Natural killer cell treated with Interleukin-12 subunit alpha and Interleukin-12 subunit beta and Interleukin-15 and Interleukin-18, amount 100 ng/mL, for 72 hours (primary cell): ENCODE results near the gene GSS. TPM values are rescaled to one million over a fixed set of nuclear protein-coding genes. Genes with fewer than 3 reads are reported as not detected.

Experiments
- ATAC-seq, 2 donors: fragments of 150-1000 bp; cut with Tn5 transposase in 1 of 2; sonication (Bioruptor Pico), chemical (Tn5 transposase) in 1 of 2; 2 replicates each; pipeline ENCODE4 v1.10.0; 2021
- DNase-seq: peaks from one replicate; pipeline ENCODE4 v3.0.0; 2022; ENCODE audit warnings: low spot score
- H3K27ac Mint-ChIP-seq, 2 donors: 1 replicate in 1 of 2; 2 replicates in 1 of 2; pipeline ENCODE4 v1.8.0; 2022; ENCODE audit warnings: mixed read lengths in 2 of 2, mild to moderate bottlenecking in 1 of 2, moderate library complexity in 1 of 2
- H3K27me3 Mint-ChIP-seq, 2 donors: 1 replicate in 1 of 2; 2 replicates in 1 of 2; pipeline ENCODE4 v1.8.0; 2022; ENCODE audit warnings: mixed read lengths in 2 of 2
- H3K36me3 Mint-ChIP-seq: one replicate; pipeline ENCODE4 v1.8.0; 2022; ENCODE audit warnings: mixed read lengths
- H3K4me1 Mint-ChIP-seq, 2 donors: 1 replicate in 1 of 2; 2 replicates in 1 of 2; pipeline ENCODE4 v1.8.0; 2022; ENCODE audit warnings: low read depth in 2 of 2, mixed read lengths in 2 of 2, mild to moderate bottlenecking in 1 of 2
- H3K4me3 Mint-ChIP-seq: one replicate; pipeline ENCODE4 v1.8.0; 2022; ENCODE audit warnings: mixed read lengths
- H3K9me3 Mint-ChIP-seq: 2 replicates; pipeline ENCODE4 v1.8.0; 2022; ENCODE audit warnings: mixed read lengths
- total RNA-seq, 2 donors: library from RNA; stranded (reverse); gene quantifications; one replicate each; pipeline ENCODE4 v1.2.3, GENCODE V29; 2022

The GSS gene
- total RNA-seq, 2 donors from 2014 or later: 53.3 to 71.3 TPM

DNA sequence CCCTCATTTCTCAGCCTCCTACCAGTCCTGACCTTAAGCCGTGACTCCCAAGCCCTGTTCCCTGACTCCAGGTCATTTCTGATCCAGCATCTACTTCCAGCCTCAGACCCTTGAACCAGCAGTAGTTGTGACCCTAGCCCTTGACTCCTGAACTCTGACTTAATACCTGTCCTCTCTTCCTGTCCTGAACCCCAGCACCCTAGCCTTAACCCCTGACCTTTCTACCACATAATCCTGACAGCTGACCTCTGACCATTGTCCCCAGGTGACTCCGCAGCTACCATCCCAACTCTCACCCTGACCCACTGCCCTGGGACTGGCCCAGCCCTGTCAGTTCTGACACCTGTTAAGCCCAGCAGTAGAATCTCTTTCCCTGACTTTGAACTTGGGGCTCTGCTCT lies 42.2 kb upstream of the GSS start:
- Mint-ChIP-seq H3K4me3 (no peak overlapping the region), H3K4me1 (peaks cover 5 to 8% of the 10 kb centered on the region in 2 donors), H3K27ac (peak overlapping the region in 1 of 2 donors; percentile 68), H3K36me3 (no peaks in the 10 kb centered on the region), H3K9me3 (no peaks in the 10 kb centered on the region), H3K27me3 (no peaks in the 10 kb centered on the region)
- ATAC-seq (no peak), DNase-seq (no peak)

DNA sequence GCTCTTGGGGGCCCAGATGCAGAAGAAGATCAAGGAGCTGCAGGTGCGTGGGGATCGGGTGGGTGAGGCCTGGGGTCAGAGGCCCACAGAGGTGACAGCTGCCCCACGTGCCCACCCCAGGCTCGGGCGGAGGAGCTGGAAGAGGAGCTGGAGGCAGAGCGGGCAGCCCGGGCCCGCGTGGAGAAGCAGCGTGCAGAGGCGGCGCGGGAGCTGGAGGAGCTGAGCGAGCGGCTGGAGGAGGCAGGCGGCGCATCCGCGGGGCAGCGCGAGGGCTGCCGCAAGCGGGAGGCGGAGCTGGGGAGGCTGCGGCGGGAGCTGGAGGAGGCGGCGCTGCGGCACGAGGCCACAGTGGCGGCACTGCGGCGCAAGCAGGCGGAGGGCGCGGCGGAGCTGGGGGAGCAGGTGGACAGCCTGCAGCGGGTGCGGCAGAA lies 41.5 kb upstream of the GSS start:
- Mint-ChIP-seq H3K9me3 (no peaks in the 10 kb centered on the region), H3K27me3 (no peaks in the 10 kb centered on the region), H3K4me1 (peaks cover 5 to 8% of the 10 kb centered on the region in 2 donors), H3K4me3 (no peak overlapping the region), H3K36me3 (no peaks in the 10 kb centered on the region), H3K27ac (no peak overlapping the region)
- DNase-seq (no peak), ATAC-seq (peak in 1 of 2 donors; percentile 9)

DNA sequence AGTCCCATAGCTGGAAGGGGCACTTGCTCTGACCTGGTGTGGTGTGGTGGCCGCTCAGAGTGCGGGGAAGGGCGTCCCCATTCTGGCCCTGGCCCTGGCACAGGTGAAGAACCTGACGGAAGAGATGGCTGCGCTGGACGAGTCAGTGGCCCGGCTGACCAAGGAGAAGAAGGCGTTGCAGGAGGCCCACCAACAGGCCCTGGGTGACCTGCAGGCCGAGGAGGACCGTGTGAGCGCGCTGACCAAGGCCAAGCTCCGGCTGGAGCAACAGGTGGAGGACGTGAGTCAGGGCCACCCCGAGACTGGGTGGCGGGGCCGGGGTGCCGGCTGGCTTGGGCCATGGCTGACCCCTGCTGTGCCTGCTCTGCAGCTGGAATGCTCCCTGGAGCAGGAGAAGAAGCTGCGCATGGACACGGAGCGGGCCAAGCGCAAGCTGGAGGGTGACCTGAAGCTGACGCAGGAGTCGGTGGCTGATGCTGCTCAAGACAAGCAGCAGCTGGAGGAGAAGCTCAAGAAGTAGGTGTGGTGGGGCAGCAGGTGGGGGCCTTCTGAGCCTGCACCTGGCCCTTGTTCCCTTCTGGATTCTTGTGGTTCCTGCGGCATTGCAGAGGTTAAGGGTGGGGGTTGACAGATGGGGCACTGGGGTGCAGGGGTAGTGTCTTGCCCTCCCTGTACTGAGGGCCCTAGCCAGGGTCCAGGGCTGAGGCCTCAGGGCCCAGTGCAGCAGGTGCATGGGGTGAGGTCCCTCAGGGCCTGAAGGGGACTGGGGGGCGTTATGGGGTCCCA lies 40.8 kb upstream of the GSS start:
- Mint-ChIP-seq H3K4me3 (no peak overlapping the region), H3K9me3 (no peaks in the 10 kb centered on the region)

DNA sequence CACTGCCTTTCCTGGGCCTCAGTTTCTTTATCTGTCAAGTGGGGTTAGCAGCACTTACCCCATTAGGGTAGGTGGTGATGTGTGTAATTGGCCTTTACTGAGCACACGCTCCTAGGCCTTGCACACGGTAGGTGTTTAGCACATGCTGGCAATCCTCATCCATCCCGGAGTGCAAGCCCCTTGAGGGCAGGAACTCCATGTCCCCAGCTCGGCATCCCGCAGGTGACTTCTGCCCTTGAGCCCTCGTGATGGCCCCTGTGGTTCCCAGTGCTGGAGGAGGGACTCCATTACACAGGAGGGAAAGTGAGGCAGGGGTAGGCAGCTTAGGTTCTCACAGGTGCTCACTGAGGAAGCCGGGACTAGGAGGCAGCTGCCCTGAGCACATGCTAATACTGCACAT lies 40.1 kb upstream of the GSS start:
- ATAC-seq: no peak
- no peaks in the 10 kb centered on the region for H3K27me3 Mint-ChIP-seq
- H3K36me3 Mint-ChIP-seq: no peaks in the 10 kb centered on the region

More for the DNA sequence above, 40.8 kb upstream of the GSS start:
- Mint-ChIP-seq H3K4me1 (peaks cover 5 to 8% of the 10 kb centered on the region in 2 donors), H3K36me3 (no peaks in the 10 kb centered on the region), H3K27me3 (no peaks in the 10 kb centered on the region), H3K27ac (no peak overlapping the region)
- DNase-seq (no peak), ATAC-seq (no peak)

DNA sequence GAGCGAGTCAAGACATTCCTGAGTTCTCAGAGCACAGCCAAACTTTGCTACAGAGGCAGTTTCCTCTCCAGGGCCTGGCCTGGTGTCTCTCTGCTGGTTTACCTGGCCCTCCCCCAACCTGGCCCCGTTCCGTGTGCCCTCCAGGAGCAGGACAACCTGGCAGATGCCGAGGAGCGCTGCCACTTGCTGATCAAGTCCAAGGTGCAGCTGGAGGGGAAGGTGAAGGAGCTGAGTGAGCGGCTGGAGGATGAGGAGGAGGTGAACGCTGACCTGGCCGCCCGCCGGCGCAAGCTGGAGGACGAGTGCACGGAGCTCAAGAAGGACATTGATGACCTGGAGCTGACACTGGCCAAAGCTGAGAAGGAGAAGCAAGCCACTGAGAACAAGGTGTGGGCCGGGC lies 39.6 kb upstream of the GSS start:
- Mint-ChIP-seq H3K4me1 (peaks cover 5 to 8% of the 10 kb centered on the region in 2 donors), H3K27ac (no peak overlapping the region), H3K9me3 (no peaks in the 10 kb centered on the region), H3K27me3 (no peaks in the 10 kb centered on the region), H3K36me3 (no peaks in the 10 kb centered on the region), H3K4me3 (no peak overlapping the region)
- ATAC-seq (no peak), DNase-seq (no peak)

More for the DNA sequence above, 40.1 kb upstream of the GSS start:
- no peaks in the 10 kb centered on the region for H3K9me3 Mint-ChIP-seq
- H3K4me3 Mint-ChIP-seq: no peak overlapping the region
- peaks cover 5 to 8% of the 10 kb centered on the region in 2 donors for H3K4me1 Mint-ChIP-seq
- no peak for DNase-seq
- H3K27ac Mint-ChIP-seq: no peak overlapping the region

DNA sequence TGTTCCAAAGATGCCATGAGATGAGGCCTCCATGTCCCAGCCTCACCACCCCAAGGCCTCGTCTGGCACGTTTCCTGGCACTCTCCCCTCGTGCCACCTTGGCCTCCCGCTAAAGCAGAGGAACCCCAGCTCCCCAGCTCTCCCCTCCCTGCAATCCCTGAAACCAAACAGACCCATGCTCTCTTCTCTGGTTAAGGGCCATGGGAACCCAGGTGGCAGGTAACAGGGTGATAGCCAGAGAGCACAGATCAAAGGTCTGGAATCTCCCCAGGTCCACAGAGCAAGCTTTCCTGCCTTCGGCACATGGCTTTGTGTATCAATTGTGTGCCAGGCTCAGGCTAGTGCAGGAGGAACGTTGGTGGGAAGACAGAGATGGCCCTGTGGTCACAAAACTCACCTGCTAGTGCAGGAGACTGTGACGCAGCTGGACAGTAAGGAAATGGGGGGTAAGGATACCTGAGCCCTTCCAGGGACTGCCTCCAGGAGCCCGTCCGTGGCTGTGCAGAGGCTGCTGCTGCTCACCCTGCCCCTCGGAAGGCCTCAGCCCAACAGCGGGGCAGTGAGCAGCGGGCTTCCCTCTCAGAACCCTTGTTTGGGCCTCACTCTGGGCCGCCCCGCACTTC lies 39.0 kb upstream of the GSS start:
- Mint-ChIP-seq H3K4me1 (peaks cover 5 to 8% of the 10 kb centered on the region in 2 donors), H3K4me3 (no peak overlapping the region), H3K27me3 (no peaks in the 10 kb centered on the region), H3K27ac (no peak overlapping the region), H3K36me3 (no peaks in the 10 kb centered on the region), H3K9me3 (no peaks in the 10 kb centered on the region)
- DNase-seq (no peak), ATAC-seq (no peak)

DNA sequence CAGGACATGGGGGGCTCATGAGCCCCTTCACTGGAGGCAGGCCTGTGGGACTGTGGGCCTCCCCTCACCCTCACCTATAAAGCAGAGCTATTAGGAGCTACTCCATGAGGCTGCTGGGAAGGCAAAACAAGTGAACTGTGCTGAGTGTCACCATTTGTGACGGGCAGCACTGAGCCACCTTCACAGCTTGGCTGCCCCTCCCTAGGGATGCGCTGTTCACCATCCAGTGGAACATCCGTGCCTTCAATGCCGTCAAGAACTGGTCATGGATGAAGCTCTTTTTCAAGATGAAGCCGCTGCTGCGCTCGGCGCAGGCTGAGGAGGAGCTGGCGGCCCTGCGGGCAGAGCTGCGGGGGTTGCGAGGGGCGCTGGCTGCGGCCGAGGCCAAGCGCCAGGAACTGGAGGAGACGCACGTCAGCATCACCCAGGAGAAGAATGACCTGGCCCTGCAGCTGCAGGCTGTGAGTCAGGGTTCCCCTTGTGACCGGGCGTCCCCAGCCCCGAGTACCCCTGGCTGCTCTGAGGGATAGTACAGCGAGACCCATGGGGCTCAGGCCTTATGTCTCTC lies 38.4 kb upstream of the GSS start:
- no peaks in the 10 kb centered on the region for H3K27me3 Mint-ChIP-seq
- ATAC-seq (no peak), DNase-seq (no peak)
- no peaks in the 10 kb centered on the region for H3K36me3 Mint-ChIP-seq
- H3K9me3 Mint-ChIP-seq: no peaks in the 10 kb centered on the region
- no peak overlapping the region for H3K4me3 Mint-ChIP-seq
- no peak overlapping the region for H3K27ac Mint-ChIP-seq
- H3K4me1 Mint-ChIP-seq: peaks cover 5 to 8% of the 10 kb centered on the region in 2 donors

DNA sequence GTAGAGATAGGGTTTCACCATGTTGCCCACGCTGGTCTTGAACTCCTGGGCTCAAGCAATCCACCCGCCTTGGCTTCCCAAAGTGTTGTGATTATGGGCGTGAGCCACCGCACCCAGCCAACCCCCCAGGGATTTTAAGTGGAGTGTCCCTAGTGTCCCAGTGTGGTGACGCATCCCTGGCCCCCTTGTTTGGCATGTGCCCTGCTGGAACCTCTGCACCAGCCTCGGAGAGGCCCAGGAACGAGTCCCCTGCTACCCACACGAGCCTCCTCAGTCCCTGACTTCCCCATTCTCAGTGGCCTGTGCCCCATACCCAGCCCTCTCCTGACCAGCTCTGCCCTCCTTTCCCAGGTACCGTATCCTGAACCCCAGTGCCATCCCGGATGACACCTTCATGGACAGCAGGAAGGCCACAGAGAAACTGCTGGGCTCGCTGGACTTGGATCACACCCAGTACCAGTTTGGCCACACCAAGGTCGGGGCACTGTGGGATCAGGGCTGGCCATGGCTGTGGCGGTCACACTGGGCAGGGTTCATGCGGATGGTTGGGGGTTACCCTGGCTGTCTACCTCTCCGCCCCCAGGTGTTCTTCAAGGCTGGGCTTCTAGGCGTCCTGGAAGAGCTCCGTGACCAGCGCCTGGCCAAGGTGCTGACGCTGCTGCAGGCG lies 37.3 kb upstream of the GSS start:
- Mint-ChIP-seq H3K4me3 (no peak overlapping the region), H3K4me1 (peaks cover 3 to 4% of the 10 kb centered on the region in 2 donors), H3K9me3 (no peaks in the 10 kb centered on the region), H3K27me3 (no peaks in the 10 kb centered on the region), H3K36me3 (no peaks in the 10 kb centered on the region), H3K27ac (no peak overlapping the region)
- no peak for DNase-seq
- ATAC-seq: no peak

DNA sequence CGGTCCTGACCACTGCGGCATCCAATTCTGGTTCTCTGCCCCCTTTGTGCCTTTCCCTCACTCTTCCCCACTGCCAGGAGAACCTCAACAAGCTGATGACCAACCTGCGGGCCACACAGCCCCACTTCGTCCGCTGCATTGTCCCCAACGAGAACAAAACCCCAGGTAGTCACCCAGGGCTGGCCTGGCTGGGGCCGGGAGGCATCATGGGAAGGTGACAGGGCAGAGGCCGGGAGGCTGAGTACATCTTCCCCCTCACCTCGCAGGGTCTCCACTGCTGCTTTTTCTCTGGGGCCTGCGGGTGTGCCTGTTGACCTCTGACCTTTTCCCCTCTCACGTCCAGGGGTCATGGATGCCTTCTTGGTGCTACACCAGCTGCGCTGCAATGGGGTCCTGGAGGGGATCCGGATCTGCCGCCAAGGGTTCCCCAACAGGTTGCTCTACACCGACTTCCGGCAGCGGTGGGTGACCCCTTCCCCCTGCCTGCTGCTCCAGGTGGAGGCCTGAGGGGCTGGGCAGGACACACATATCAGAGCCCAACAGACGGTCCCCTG lies 35.1 kb upstream of the GSS start:
- ATAC-seq: no peak
- Mint-ChIP-seq H3K4me3 (no peak overlapping the region), H3K27me3 (peaks cover 2 to 3% of the 10 kb centered on the region in 2 donors), H3K27ac (no peak overlapping the region), H3K9me3 (no peaks in the 10 kb centered on the region), H3K4me1 (no peaks in the 10 kb centered on the region), H3K36me3 (no peaks in the 10 kb centered on the region)
- no peak for DNase-seq

DNA sequence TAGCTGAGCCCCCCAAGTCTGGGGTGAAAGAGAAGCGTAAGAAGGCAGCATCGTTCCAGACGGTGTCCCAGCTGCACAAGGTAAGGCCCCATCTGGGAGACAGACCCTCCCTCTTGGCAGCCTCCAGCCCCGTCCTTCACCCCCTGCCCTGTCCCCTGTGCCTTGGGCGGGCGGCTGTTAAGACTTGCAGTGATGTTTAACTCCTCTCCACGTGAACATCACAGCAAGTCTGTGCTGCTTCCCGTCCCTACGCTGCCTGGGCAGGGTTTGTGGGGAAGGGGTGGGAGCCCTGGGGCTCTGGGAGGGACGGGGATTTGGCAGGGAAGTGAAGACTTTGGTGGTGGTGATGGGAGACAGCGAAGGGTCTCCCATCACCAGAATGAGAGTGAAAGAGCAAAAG lies 34.6 kb upstream of the GSS start:
- no peak overlapping the region for H3K27ac Mint-ChIP-seq
- no peaks in the 10 kb centered on the region for H3K36me3 Mint-ChIP-seq
- H3K4me3 Mint-ChIP-seq: no peak overlapping the region
- ATAC-seq (no peak), DNase-seq (no peak)
- H3K9me3 Mint-ChIP-seq: no peaks in the 10 kb centered on the region
- H3K4me1 Mint-ChIP-seq: peaks cover 0 to 2% of the 10 kb centered on the region in 2 donors
- peaks cover 5 to 8% of the 10 kb centered on the region in 2 donors for H3K27me3 Mint-ChIP-seq

DNA sequence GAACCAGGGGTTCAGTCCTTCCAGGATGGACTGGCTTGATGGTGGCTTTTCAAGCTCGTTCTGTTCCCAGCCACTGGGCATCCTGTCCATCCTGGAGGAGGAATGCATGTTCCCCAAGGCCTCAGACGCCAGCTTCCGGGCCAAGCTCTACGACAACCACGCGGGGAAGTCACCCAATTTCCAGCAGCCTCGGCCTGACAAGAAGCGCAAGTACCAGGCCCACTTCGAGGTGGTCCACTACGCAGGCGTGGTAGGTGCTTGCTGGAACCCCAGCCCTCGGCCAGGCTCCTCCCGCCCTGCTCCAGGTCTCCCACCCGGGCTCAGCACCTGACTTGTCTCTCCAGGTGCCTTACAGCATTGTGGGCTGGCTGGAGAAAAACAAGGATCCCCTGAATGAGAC lies 34.1 kb upstream of the GSS start:
- DNase-seq (no peak), ATAC-seq (no peak)
- Mint-ChIP-seq H3K27ac (no peak overlapping the region), H3K4me1 (peaks cover 0 to 3% of the 10 kb centered on the region in 2 donors), H3K36me3 (no peaks in the 10 kb centered on the region), H3K27me3 (peaks cover 8% of the 10 kb centered on the region in 2 donors), H3K9me3 (no peaks in the 10 kb centered on the region), H3K4me3 (no peak overlapping the region)

DNA sequence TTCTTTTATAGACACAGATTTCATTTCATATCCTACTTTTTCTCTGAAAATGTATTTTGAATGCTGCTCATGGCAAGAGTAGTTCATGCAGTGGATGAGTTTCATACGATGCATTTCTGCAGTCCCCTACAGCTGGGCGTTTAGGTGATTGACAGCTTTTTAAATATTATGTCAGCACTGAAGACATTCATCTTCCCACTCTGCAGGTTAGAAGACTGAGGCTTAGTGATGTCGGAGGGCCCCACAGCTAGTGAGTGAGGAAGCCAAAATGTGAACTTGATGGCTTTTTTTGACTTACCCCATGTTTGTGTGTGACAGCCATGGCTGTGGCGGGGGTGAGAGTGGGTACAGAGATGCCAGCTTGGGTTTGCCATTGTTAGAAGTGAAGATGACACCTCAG lies 33.5 kb upstream of the GSS start:
- H3K4me3 Mint-ChIP-seq: no peak overlapping the region
- DNase-seq: no peak
- H3K27me3 Mint-ChIP-seq: peaks cover 8% of the 10 kb centered on the region in 2 donors
- no peaks in the 10 kb centered on the region for H3K9me3 Mint-ChIP-seq
- peaks cover 0 to 3% of the 10 kb centered on the region in 2 donors for H3K4me1 Mint-ChIP-seq
- no peaks in the 10 kb centered on the region for H3K36me3 Mint-ChIP-seq
- ATAC-seq: no peak
- no peak overlapping the region for H3K27ac Mint-ChIP-seq

DNA sequence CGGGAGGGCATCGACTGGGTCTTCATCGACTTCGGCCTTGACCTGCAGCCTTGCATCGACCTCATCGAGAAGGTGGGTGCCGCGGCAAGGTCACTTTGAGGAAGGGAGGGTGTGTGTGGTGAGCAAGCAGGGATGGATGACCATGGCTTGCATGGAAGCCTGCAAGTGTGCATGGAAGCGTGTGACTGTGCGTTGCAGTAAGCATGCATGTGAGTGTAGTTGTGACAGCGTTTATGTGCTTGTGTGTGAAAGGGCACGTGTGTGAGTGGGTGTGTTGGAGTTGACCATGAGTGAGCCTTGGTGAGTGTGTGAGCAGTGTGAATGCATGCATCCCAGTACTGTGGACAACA lies 32.6 kb upstream of the GSS start:
- Mint-ChIP-seq H3K36me3 (no peaks in the 10 kb centered on the region), H3K9me3 (no peaks in the 10 kb centered on the region), H3K4me1 (peaks cover 0 to 3% of the 10 kb centered on the region in 2 donors), H3K27ac (no peak overlapping the region), H3K27me3 (peaks cover 11 to 15% of the 10 kb centered on the region in 2 donors), H3K4me3 (no peak overlapping the region)
- ATAC-seq (no peak), DNase-seq (no peak)
